Right cardiac atrium (tissue), 5 donors: Measurements from ENCODE around the gene ZNF473. TPM values are rescaled to one million over a fixed set of nuclear protein-coding genes. Genes with fewer than 3 reads are reported as not detected.
"Not testable (repeated sequence)": the region's sequence is repeated elsewhere in the genome, so short reads cannot be mapped to it uniquely, and the experiment has no call there.

Experiments used
- ATAC-seq, 2 donors: fragments of 200-7000 bp; cut with Tn5 transposase; one replicate each; pipeline versions ENCODE4 v1.8.0 to v1.9.1; 2020; ENCODE audit warnings: moderate library complexity in 2 of 2, mild to moderate bottlenecking in 1 of 2
- DNase-seq, 3 donors: peaks; one replicate each; pipeline ENCODE4 v3.0.0-alpha.2; 2020
- H3K27ac ChIP-seq: one replicate; pipeline ENCODE4 v1.5.1; 2013; ENCODE audit warnings: mild to moderate bottlenecking, low read length, control low read depth, moderate library complexity
- H3K27me3 ChIP-seq: one replicate; pipeline ENCODE4 v1.6.1; 2013; ENCODE audit not compliant: control insufficient read depth, insufficient read depth
- H3K4me1 ChIP-seq: one replicate; pipeline ENCODE4 v1.6.1; 2013; ENCODE audit warnings: low read length; ENCODE audit not compliant: control insufficient read depth, insufficient read depth
- H3K4me3 ChIP-seq: one replicate; pipeline ENCODE4 v1.5.1; 2013; ENCODE audit warnings: low read length, control low read depth
- H3K9me3 ChIP-seq: one replicate; pipeline ENCODE4 v1.6.1; 2013; ENCODE audit warnings: low read length; ENCODE audit not compliant: control insufficient read depth
- WGBS: extraction: QIAGEN DNeasy Blood & Tissue Kit; methylation state at CpG from one replicate; pipeline ENCODE4 v1.1.7; 2013; 5-methylcytosine and 5-hydroxymethylcytosine counted together
- intact Hi-C, 4 donors: fragments of 100-400 bp; cut with DNase I; formaldehyde crosslinking; loops; one replicate each; pipeline versions ENCODE4 v1.11.0 to v1.14.0; 2022 to 2023
- polyA plus RNA-seq: library from polyadenylated mRNA; stranded (reverse); fragments of 200-250 nt; gene quantifications from one replicate; pipeline ENCODE4 v1.2.3, GENCODE V29; 2013
- total RNA-seq, 4 donors: library from RNA; stranded (reverse); fragmentation: NEBNext Ultra II Directional; extraction: Animal tissue kit (Norgen Biotek cat#: 25700); gene quantifications; one replicate each; pipeline ENCODE4 v1.2.1, GENCODE V29; 2021
- donor health status: healthy with polysubstance abuse.
- donor health status: DM: no; HTN: yes; CAD: no.
- donor health status: DM: no; HTN: no; CAD: no.
- donor health status: DM: no; HTN: yes; CAD: no; lungs with severe emphysema.
- donor health status: DM: yes; HTN: yes; CAD: no.

Gene ZNF473
- total and polyA plus RNA-seq, 5 donors, result 2.1 to 5.5 (median 4.9) TPM

DNA sequence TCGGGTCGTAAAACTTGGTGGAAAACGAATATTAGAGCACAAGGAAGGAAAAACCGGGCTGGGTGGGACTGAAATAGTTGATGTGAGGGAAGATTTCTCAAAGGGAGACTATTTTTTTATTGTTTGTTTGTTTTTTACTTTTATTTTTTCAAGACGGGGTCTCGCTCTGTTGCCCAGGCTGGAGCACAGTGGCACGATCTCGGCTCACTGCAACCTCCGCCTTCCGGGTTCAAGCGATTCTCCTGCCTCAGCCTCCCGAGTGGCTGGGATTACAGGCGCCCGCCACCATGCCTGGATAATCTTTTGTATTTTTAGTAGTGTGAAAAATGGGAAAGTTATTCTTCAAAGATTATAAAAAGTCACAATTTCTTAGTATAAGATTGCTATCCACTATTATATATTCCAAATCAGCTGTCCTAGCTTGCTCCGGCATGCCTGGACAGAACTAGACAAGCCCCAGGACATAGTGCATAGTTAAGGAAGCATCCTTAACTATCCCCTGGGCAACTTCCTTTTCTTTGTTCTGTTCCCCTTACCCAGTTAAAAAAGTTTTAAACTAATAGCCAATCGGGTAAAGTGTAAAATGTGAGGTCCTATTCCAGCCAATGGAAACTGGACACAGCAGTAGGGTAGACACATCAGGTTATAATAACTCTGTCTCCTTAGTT, 25.6 kb downstream of the ZNF473 start:
- WGBS, result 50% methylated on average over 16 of the region's 16 CpGs
- H3K4me3 ChIP-seq, result peak overlapping the region; percentile 50
- peak in 1 of 3 donors; percentile 20 for DNase-seq
- H3K27me3 ChIP-seq, ATAC-seq, H3K27ac ChIP-seq, H3K9me3 ChIP-seq, H3K4me1 ChIP-seq, intact Hi-C loops: not testable (repeated sequence)

DNA sequence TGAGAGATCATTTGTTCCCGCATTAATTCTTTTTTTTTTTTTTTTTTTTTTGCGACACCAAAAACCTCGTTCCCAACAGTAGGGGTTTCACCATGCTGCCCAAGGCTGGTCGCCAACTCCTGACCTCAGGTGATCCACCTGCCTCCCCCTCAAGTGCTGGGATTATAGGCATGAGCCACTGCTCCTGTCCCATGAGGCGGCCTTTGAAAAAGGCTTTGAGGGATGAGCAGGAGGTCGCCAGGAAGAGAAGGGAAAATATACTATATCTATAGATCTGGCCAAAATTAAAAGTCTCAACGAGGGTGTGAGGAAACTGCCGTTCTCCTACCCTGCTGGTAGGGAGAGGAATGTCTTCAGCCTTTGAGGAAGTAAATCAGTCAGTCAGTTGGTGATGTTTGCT, 26.2 kb downstream of the ZNF473 start:
- no peak for ATAC-seq
- 80% methylated on average over 8 of the region's 8 CpGs for WGBS
- no peak overlapping the region for H3K27ac ChIP-seq
- intact Hi-C loops, result no loop called here
- no peaks in the 10 kb centered on the region for H3K4me1 ChIP-seq
- H3K9me3 ChIP-seq, result no peaks in the 10 kb centered on the region
- no peak overlapping the region for H3K4me3 ChIP-seq
- H3K27me3 ChIP-seq, result no peaks in the 10 kb centered on the region
- DNase-seq, result peak in 1 of 3 donors; percentile 9

DNA sequence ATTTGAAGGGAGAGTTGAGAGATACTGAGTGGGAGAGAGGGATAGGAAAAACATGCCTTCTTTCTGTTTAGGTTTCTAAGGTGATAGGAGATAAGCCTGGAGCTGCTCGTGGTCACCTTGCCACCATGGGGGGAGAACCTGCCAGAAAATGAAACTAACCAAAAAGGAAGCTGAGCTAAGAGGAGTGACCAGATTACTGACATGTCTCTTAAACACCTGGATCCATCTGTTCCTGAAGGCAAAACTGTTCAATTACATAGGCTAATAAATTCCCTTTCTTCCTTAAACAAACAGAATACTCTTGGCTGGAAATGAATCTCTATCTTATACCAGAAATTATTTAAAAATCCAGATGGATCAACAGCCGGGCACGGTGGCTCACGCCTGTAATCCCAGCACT, 27.3 kb downstream of the ZNF473 start:
- intact Hi-C loops, result no loop called here
- no peaks in the 10 kb centered on the region for H3K9me3 ChIP-seq
- WGBS, result 66% methylated on average over 4 of the region's 4 CpGs
- no peak overlapping the region for H3K27ac ChIP-seq
- DNase-seq (no peak), ATAC-seq (no peak)
- H3K4me3 ChIP-seq, result no peak overlapping the region
- no peaks in the 10 kb centered on the region for H3K27me3 ChIP-seq
- H3K4me1 ChIP-seq, result no peaks in the 10 kb centered on the region

DNA sequence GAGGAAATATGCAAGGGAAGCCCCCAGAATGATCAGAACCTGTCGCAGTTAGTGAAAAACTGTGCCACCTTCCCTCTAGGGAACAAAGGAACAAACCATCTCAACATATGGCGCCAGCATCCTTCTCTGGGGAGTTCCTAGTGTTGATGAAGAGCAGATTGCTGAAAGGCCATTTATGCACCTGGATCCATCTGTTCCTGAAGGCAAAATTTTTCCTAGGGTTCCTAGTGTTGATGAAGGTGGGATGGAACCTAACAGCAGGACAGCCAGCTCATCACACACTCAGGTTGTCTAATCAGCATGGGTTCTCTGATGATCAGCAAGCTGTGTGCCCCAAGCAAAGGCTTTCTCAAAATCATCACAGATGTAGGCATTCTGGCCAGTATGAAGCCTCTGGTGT, 32.6 kb downstream of the ZNF473 start:
- H3K4me1 ChIP-seq, result no peaks in the 10 kb centered on the region
- 82% methylated on average over 2 of the region's 2 CpGs for WGBS
- intact Hi-C loops, result no loop called here
- DNase-seq, result no peak
- no peaks in the 10 kb centered on the region for H3K27me3 ChIP-seq
- H3K27ac ChIP-seq, result no peak overlapping the region
- no peak overlapping the region for H3K4me3 ChIP-seq
- no peak for ATAC-seq
- peaks cover 12% of the 10 kb centered on the region for H3K9me3 ChIP-seq

DNA sequence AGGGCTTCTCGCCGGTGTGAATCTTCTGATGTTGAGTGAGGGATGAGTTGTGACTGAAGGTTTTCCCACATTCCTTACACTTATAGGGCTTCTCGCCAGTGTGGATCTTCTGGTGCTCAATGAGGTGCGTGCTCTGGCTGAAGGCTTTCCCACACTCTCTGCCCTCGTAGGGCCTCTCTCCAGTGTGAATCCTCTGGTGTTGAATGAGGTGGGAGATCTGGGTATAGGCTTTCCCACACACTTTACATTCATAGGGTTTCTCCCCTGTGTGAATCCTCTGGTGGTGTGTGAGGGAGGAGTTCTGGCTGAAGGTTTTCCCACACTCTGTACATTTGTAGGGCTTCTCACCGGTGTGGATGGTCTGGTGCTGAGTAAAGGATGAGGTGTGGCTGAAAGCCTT, 33.2 kb downstream of the ZNF473 start:
- intact Hi-C loops, result no loop called here
- Histone ChIP-seq H3K4me3 (no peak overlapping the region), H3K27ac (no peak overlapping the region), H3K27me3 (no peaks in the 10 kb centered on the region), H3K4me1 (no peaks in the 10 kb centered on the region), H3K9me3 (peaks cover 12% of the 10 kb centered on the region)
- WGBS, result 81% methylated on average over 6 of the region's 6 CpGs
- no peak for DNase-seq
- ATAC-seq, result no peak

DNA sequence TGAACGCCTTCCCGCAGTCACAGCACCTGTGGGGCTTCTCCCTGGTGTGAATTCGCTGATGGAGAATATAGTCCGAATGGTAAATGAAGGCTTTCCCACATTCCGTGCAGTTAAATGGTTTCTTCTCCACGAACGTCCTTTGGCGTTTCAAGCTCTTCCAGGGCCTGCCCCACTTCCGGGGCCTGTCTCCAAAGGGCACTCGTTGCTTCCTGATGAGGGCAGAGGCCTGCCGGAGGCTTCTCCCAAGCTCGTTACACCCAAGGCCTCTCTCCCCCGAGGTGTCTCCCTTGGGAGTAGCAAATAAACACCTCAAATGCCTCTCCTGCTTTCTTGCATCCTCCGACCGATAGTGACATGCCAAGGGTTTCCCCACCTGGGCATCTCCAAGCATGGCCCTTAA, 34.3 kb downstream of the ZNF473 start:
- intact Hi-C loops, result no loop called here
- H3K4me1 ChIP-seq, result no peaks in the 10 kb centered on the region
- no peak for DNase-seq
- no peak overlapping the region for H3K4me3 ChIP-seq
- WGBS, result 78% methylated on average over 15 of the region's 15 CpGs
- no peaks in the 10 kb centered on the region for H3K27me3 ChIP-seq
- no peak overlapping the region for H3K27ac ChIP-seq
- peaks cover 12% of the 10 kb centered on the region for H3K9me3 ChIP-seq
- ATAC-seq, result no peak

DNA sequence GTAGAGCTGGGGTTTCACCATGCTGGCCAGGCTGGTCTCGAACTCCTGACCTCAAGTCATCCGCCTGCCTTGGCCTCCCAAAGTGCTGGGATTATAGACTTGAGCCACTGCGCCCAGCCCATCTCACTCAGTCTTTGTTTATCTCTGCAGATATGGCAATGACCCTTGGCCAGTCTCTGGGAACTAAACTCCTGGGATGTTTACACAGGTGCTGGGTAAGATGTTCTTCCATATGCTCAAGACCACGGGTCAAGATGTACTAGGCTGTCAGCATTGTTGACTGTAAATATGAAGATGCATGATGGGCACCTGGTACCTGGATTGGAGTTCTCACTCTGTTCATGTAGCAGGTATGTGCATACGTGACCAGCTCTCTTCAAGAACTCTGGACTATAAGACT, 35.8 kb downstream of the ZNF473 start:
- Histone ChIP-seq H3K4me3 (no peak overlapping the region), H3K27ac (no peak overlapping the region), H3K9me3 (peaks cover 12% of the 10 kb centered on the region), H3K4me1 (no peaks in the 10 kb centered on the region), H3K27me3 (no peaks in the 10 kb centered on the region)
- DNase-seq (no peak), ATAC-seq (no peak)
- WGBS, result 71% methylated on average over 5 of the region's 5 CpGs
- intact Hi-C loops, result no loop called here

DNA sequence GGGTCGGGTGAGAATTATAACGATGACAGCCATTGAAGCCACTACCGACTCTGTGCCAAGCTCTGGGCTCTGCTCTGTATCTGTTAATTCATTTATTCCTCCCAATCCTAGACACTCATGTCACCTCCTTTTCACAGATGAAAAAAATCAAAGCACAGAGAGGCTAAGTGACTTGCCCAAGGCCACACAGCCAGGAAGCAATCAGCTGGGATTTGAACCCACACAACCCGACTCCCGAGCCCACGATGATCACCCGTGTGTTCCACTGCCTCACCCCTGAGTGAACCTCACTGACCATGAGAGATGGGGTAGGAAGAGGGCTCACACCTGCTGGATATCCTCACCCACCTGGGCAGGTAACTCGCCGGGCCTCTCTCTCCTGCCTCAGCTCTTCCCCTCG, 40.1 kb downstream of the ZNF473 start:
- WGBS, result 82% methylated on average over 10 of the region's 10 CpGs
- intact Hi-C loops, result no loop called here
- DNase-seq (no peak), ATAC-seq (no peak)
- Histone ChIP-seq H3K4me3 (no peak overlapping the region), H3K27ac (no peak overlapping the region), H3K9me3 (no peaks in the 10 kb centered on the region), H3K4me1 (no peaks in the 10 kb centered on the region), H3K27me3 (no peaks in the 10 kb centered on the region)

DNA sequence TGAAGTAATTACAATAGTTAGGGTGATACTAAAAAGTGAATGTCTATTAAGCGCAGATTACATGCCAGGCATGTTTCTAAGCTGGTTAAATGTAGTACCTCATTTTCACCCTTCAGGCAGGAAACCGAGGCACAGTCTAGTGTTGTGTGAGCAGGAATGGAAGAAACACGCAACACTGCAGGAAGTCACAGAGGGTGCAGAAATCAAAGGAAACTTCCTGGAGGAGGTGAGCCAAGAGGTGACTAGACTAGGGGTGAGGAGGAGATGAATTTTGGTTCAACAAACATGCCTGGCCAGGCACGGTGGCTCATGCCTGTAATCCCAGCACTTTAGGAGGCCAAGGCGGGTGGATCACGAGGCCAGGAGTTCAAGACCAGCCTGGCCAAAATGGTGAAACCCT, 41.8 kb downstream of the ZNF473 start:
- H3K27ac ChIP-seq, result no peak overlapping the region
- H3K4me3 ChIP-seq, result no peak overlapping the region
- DNase-seq, result no peak
- WGBS, result 75% methylated on average over 6 of the region's 6 CpGs
- no peaks in the 10 kb centered on the region for H3K4me1 ChIP-seq
- H3K27me3 ChIP-seq, result no peaks in the 10 kb centered on the region
- intact Hi-C loops, result no loop called here
- no peak for ATAC-seq
- H3K9me3 ChIP-seq, result no peaks in the 10 kb centered on the region

DNA sequence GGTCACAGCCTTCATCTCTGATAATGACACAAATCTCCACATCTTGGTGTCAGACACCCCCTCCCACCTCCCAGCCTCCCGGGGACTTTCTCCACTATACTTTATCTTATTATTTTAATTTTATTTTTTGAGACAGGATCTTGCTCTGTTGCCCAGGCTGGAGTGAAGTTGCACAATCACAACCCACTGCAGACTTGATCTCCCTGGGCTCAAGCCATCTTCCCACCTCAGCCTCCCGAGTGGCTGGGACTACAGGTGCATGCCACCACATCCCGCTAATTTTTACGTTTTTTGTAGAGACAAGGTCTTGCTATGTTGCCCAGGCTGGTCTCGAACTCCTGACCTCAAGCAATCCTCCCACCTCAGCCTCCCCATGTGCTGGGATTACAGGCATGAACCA, 42.6 kb downstream of the ZNF473 start:
- ATAC-seq, intact Hi-C loops, DNase-seq, H3K27me3 ChIP-seq, H3K4me1 ChIP-seq, H3K9me3 ChIP-seq, H3K27ac ChIP-seq, H3K4me3 ChIP-seq: not testable (repeated sequence)
- 76% methylated on average over 5 of the region's 5 CpGs for WGBS

DNA sequence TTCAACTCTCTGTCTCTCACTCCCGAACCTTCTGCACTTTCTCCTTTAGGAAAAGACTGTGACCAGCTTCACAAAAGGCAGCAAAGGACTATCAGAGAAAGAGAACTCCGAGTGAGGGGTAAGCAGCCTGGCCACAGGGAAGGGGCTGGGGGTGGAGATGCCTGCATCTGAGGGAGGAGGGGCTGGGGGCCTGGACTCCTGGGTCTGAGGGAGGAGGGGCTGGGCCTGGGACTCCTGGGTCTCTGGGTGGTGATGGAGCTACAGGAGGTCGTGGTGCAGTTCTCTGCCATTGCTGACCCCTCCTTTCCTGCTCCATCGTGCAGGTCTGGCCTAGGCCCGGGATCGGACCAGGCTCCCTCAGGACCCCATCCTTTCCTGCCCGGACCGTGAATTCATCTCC, 49.3 kb downstream of the ZNF473 start:
- DNase-seq, H3K27ac ChIP-seq, ATAC-seq, H3K4me3 ChIP-seq, H3K27me3 ChIP-seq, H3K9me3 ChIP-seq, H3K4me1 ChIP-seq, intact Hi-C loops: not testable (repeated sequence)
- 71% methylated on average over 4 of the region's 8 CpGs for WGBS
